Body of pancreas (tissue), 4 donors: ENCODE data around the gene CCDC68. TPM values are rescaled to one million over a fixed set of nuclear protein-coding genes. Genes with fewer than 3 reads are reported as not detected.
A peak's percentile ranks its signal among the peaks of the same experiment; 100 is the strongest.

ENCODE experiments used
- ATAC-seq: fragments of 150-250 bp; one replicate; pipeline ENCODE4 v1.9.1; 2016
- DNase-seq, 4 donors: peaks; one replicate each; pipeline ENCODE4 v3.0.0-alpha.2; 2019
- H3K27ac ChIP-seq, 4 donors: fragments of 200-600 bp; sonication (generic); 1 replicate in 3 of 4; 2 replicates in 1 of 4; pipeline versions ENCODE4 v1.5.1 to v1.6.1; 2016 to 2019; ENCODE audit warnings: mild to moderate bottlenecking in 1 of 4, mixed read lengths in 1 of 4, moderate library complexity in 1 of 4
- H3K27me3 ChIP-seq, 2 donors: fragments of 200-600 bp; sonication (generic); one replicate each; pipeline ENCODE4 v1.6.0; 2016; ENCODE audit warnings: mild to moderate bottlenecking in 1 of 2
- H3K36me3 ChIP-seq, 2 donors: fragments of 200-600 bp; sonication (generic); replicated peaks in 1 of 2; 2 replicates each; pipeline ENCODE4 v1.5.1; 2016; ENCODE audit warnings: low read depth in 2 of 2; ENCODE audit not compliant: insufficient read depth in 1 of 2
- H3K4me1 ChIP-seq: fragments of 200-600 bp; sonication (generic); one replicate; pipeline ENCODE4 v1.6.0; 2016
- H3K4me3 ChIP-seq, 2 donors: fragments of 200-600 bp; sonication (generic); 1 replicate in 1 of 2; 2 replicates in 1 of 2; pipeline ENCODE4 v1.5.1; 2016 to 2019
- H3K9me3 ChIP-seq, 3 donors: fragments of 200-600 bp; sonication (generic); 1 replicate in 2 of 3; 2 replicates in 1 of 3; pipeline ENCODE4 v1.5.1; 2016
- CTCF ChIP-seq, 7 experiments: fragments of 450-650 bp in 4 of 7; fragments of 200-600 bp in 3 of 7; sonication (generic) in 3 of 7; IDR thresholded peaks; one replicate each; pipeline ENCODE4 v1.5.1; 2016 to 2019; ENCODE audit warnings: antibody characterized with exemption in 7 of 7
- POLR2A ChIP-seq, 3 donors: fragments of 450-650 bp; IDR thresholded peaks; one replicate each; pipeline ENCODE4 v1.6.1; 2016; ENCODE audit warnings: antibody characterized with exemption in 3 of 3, mild to moderate bottlenecking in 2 of 3
- WGBS, 2 donors: methylation state at CpG; one replicate each; pipeline ENCODE4 v1.1.5; 2017; 5-methylcytosine and 5-hydroxymethylcytosine counted together
- intact Hi-C: fragments of 100-400 bp; cut with DNase I; formaldehyde crosslinking; loops from one replicate; pipeline ENCODE4 v1.15.1; 2023
- total RNA-seq, 2 donors: library from RNA; depleted of rRNA; stranded (reverse); fragments of >200 nt; gene quantifications; one replicate each; pipeline ENCODE4 v1.1.0, GENCODE V29; 2016

CCDC68 gene
- total RNA-seq, 2 donors from 2014 or later = 5.3 to 13.0 TPM

GRCh38 chr18:54956506-54956905 is 2.8 kb downstream of the CCDC68 start:
- Histone ChIP-seq H3K9me3 (no peaks in the 10 kb centered on the region), H3K36me3 (no peaks in the 10 kb centered on the region), H3K4me3 (no peak overlapping the region), H3K4me1 (peaks cover 22% of the 10 kb centered on the region), H3K27me3 (no peaks in the 10 kb centered on the region), H3K27ac (no peak overlapping the region)
- ATAC-seq (no peak), DNase-seq (no peak)
- TF ChIP-seq POLR2A (IDR thresholded peaks at IDR 0.05) = no peak
- TF ChIP-seq CTCF (IDR thresholded peaks at IDR 0.05) = no peak
- WGBS, 2 donors = 92 to 96% methylated on average over 3 of the region's 3 CpGs
- intact Hi-C loops = loop anchor here (10.0 kb wide), 1 partner anchor 282 kb away; no protein-coding TSS in a partner anchor

DNA sequence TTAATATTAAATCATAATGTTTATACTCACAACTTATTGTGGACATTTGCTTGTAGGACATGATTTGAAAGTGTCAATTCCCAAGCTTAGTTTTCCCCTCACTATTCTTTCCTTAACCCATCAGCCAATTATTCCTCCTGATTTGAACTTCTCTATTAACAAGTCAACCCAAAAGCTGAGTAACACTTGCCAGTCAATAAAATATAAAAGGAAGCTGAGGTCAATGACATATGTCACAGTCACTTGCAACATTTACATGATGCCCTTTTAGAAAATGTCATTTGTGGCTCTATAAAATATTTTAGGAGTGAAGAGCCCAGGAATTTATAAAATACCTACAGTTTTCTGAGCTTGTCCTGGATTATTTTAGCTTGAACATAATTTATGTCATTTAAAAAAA is 7.2 kb downstream of the CCDC68 start:
- intact Hi-C loops = loop anchor here (10.0 kb wide), 1 partner anchor 277 kb away; no protein-coding TSS in a partner anchor
- Histone ChIP-seq H3K4me1 (peaks cover 32% of the 10 kb centered on the region), H3K9me3 (no peaks in the 10 kb centered on the region), H3K4me3 (no peak overlapping the region), H3K27me3 (no peaks in the 10 kb centered on the region), H3K36me3 (no peaks in the 10 kb centered on the region), H3K27ac (no peak overlapping the region)
- no peak for DNase-seq
- TF ChIP-seq POLR2A (IDR thresholded peaks at IDR 0.05) = no peak
- TF ChIP-seq CTCF (IDR thresholded peaks at IDR 0.05) = no peak
- no peak for ATAC-seq

- TF ChIP-seq CTCF (IDR thresholded peaks at IDR 0.05) (peak in 6 of 7 experiments; percentile 30 to 91 (median 83)), POLR2A (IDR thresholded peaks at IDR 0.05) (no peak)
- Histone ChIP-seq H3K9me3 (no peaks in the 10 kb centered on the region), H3K4me1 (peaks cover 45% of the 10 kb centered on the region), H3K27me3 (no peaks in the 10 kb centered on the region), H3K4me3 (no peak overlapping the region), H3K36me3 (no peaks in the 10 kb centered on the region), H3K27ac (peak overlapping the region in 1 of 4 donors; percentile 30)
- ATAC-seq = peak; percentile 82
- intact Hi-C loops = loop anchor here (10.0 kb wide), 1 partner anchor 275 kb away; no protein-coding TSS in a partner anchor
- WGBS, 2 donors = 17 to 24% methylated on average over 7 of the region's 7 CpGs
- DNase-seq = peak; percentile 64 to 78 (median 68)
These were observed 9.0 kb downstream of the CCDC68 start for GRCh38 chr18:54950221-54950620.

DNA sequence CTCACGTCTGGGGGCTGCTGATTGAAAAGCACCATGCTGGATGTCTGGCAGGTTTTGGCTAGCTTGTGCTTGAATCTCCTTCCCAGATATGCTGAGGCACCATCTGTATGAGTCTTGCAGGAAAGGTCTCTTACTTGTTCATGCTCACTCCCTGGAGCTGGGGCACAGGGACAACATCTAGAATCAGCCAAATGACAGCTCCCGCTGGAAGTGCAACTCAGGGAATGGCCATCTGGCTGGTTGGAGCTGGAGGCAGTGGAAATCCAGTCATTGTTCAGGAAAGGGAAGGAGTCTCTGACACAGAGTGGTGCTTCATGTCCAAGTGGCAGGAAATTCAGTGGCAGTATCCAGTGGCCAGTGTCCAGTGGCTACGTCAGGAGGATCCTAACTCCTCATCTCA is 9.7 kb downstream of the CCDC68 start:
- TF ChIP-seq CTCF (IDR thresholded peaks at IDR 0.05) (no peak), POLR2A (IDR thresholded peaks at IDR 0.05) (no peak)
- DNase-seq (no peak), ATAC-seq (no peak)
- Histone ChIP-seq H3K27ac (peak overlapping the region in 1 of 4 donors; percentile 30), H3K36me3 (no peaks in the 10 kb centered on the region), H3K4me1 (peaks cover 45% of the 10 kb centered on the region), H3K4me3 (no peak overlapping the region), H3K27me3 (no peaks in the 10 kb centered on the region), H3K9me3 (no peaks in the 10 kb centered on the region)
- intact Hi-C loops = no loop called here
- WGBS, 2 donors = 53 to 69% methylated on average over 3 of the region's 3 CpGs

DNA sequence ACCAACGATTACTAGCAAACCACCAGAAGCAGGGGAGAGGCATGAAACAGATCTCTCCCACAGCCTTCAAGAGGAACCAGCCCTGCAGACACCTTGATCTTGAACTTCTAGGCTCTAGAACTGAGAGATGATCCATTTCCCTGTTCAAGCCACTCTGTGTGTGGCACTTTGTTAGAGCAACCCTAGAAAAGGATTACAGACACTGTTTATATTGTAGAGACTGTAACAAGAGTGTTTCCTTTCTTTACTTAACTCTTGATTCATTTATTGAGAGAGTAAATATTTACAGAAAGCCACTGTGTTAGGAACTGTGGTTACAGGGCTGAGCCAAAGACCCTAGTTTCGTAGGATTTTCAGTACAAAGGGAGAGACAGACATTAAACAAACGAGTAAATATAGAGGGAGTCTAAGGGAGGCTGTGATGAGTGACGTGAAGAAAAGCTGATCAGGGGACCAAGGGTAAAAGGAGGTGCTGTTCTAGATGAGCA is 10.9 kb downstream of the CCDC68 start:
- no peak overlapping the region for H3K4me3 ChIP-seq
- ATAC-seq = peak; percentile 22
- no peaks in the 10 kb centered on the region for H3K27me3 ChIP-seq
- H3K27ac ChIP-seq = peak overlapping the region; percentile 0 to 63 (median 52)
- DNase-seq = no peak
- 19 to 20% methylated on average over 4 of the region's 4 CpGs for WGBS, 2 donors
- H3K9me3 ChIP-seq = no peaks in the 10 kb centered on the region
- peaks cover 45% of the 10 kb centered on the region for H3K4me1 ChIP-seq
- intact Hi-C loops = no loop called here
- H3K36me3 ChIP-seq = no peaks in the 10 kb centered on the region
- TF ChIP-seq POLR2A (IDR thresholded peaks at IDR 0.05) (no peak), CTCF (IDR thresholded peaks at IDR 0.05) (no peak)
